K562 (cell line): ENCODE data around the gene TNFAIP1. TPM values are rescaled to one million over a fixed set of nuclear protein-coding genes. Genes with fewer than 3 reads are reported as not detected.

ENCODE experiments used
- HEY1 ChIP-seq: fragments of 250-450 bp; sonication (Bioruptor Pico); IDR thresholded peaks from 2 replicates; pipeline ENCODE4 v1.5.0; 2020; ENCODE audit warnings: mild to moderate bottlenecking, moderate library complexity, borderline replicate concordance
- MGA ChIP-seq: fragments of 450-650 bp; IDR thresholded peaks from 2 replicates; pipeline ENCODE4 v1.6.1; 2016; ENCODE audit warnings: mild to moderate bottlenecking, moderate library complexity
- PCBP1 ChIP-seq: fragments of 200-400 bp; formaldehyde crosslinking; IDR thresholded peaks from 2 replicates; pipeline ENCODE4 v1.6.1; 2018; ENCODE audit warnings: mild to moderate bottlenecking, low read depth, low read length; ENCODE audit not compliant: poor library complexity, severe bottlenecking
- RBM22 ChIP-seq: fragments of 200-400 bp; formaldehyde crosslinking; IDR thresholded peaks from 2 replicates; pipeline ENCODE4 v1.6.1; 2018; ENCODE audit warnings: low read length, low read depth; ENCODE audit not compliant: poor library complexity, severe bottlenecking
- RBM25 ChIP-seq: fragments of 200-400 bp; formaldehyde crosslinking; IDR thresholded peaks from 2 replicates; pipeline ENCODE4 v1.6.1; 2018; ENCODE audit warnings: low read length, low read depth, moderate library complexity; ENCODE audit not compliant: severe bottlenecking
- SMAD1 ChIP-seq: fragments of 150-350 bp; IDR thresholded peaks from 2 replicates; pipeline ENCODE4 v1.6.1; 2014; ENCODE audit warnings: low read length, low read depth; ENCODE audit not compliant: partially characterized antibody
- SPI1 ChIP-seq: IDR thresholded peaks from 2 replicates; pipeline ENCODE4 v1.6.1; 2011; ENCODE audit warnings: low read depth, low read length, control low read depth, borderline replicate concordance
- SRSF3 ChIP-seq: fragments of 200-400 bp; formaldehyde crosslinking; IDR thresholded peaks from 2 replicates; pipeline ENCODE4 v1.6.1; 2016; ENCODE audit warnings: mild to moderate bottlenecking, low read length, moderate library complexity; ENCODE audit not compliant: insufficient read depth
- TSC22D4 ChIP-seq: fragments of 450-650 bp; IDR thresholded peaks from 2 replicates; pipeline ENCODE4 v1.6.1; 2016; ENCODE audit warnings: missing genetic modification characterization, missing biosample characterization, control low read depth
- ZBTB33 ChIP-seq: sonication (generic); formaldehyde crosslinking; IDR thresholded peaks from 2 replicates; pipeline ENCODE4 v1.8.1; 2023; ENCODE audit warnings: mild to moderate bottlenecking, missing genetic modification reagents
- ZNF830 ChIP-seq: fragments of 250-450 bp; sonication (Bioruptor Pico); IDR thresholded peaks from 2 replicates; pipeline ENCODE4 v1.5.0; 2021; ENCODE audit warnings: mild to moderate bottlenecking
- polyA plus RNA-seq, 8 experiments: library from polyadenylated mRNA; depleted of rRNA in 4 of 8; stranded (reverse) in 5 of 8; unstranded in 3 of 8; fragments of >200 nt; fragmentation: Nextera tagmentation in 2 of 8; fragmentation: Illumina TruSeq in 1 of 8; extraction: Ambion mirVana in 2 of 8; extraction: Trizol in 1 of 8; gene quantifications; 2 replicates each; pipeline versions ENCODE4 v1.2.1 to v1.2.3, GENCODE V29; 2011 to 2014; ENCODE audit warnings: inconsistent platforms in 1 of 8, missing spikeins in 1 of 8
- total RNA-seq, 7 experiments: library from RNA; depleted of rRNA in 6 of 7; stranded (reverse); fragments of >200 nt in 6 of 7; fragmentation: Illumina TruSeq in 2 of 7; extraction: Trizol in 2 of 7; gene quantifications; 2 replicates each; pipeline versions ENCODE4 v1.2.1 to v1.2.3, GENCODE V29; 2011 to 2021; ENCODE audit warnings: low replicate concordance in 1 of 7
- TF ChIP-seq, protein P1 (sequence below): fragments of 200-800 bp; sonication (Bioruptor generic); IDR thresholded peaks from 2 replicates; pipeline ENCODE4 v1.6.1; 2017; ENCODE audit warnings: missing genetic modification characterization, missing compliant biosample characterization

The TNFAIP1 gene
- total and polyA plus RNA-seq, 9 of the 15 experiments (the other 6 are each of a cell fraction or from before 2014, with no cell fraction given), result 2.1 to 20.1 (median 8.2) TPM

DNA sequence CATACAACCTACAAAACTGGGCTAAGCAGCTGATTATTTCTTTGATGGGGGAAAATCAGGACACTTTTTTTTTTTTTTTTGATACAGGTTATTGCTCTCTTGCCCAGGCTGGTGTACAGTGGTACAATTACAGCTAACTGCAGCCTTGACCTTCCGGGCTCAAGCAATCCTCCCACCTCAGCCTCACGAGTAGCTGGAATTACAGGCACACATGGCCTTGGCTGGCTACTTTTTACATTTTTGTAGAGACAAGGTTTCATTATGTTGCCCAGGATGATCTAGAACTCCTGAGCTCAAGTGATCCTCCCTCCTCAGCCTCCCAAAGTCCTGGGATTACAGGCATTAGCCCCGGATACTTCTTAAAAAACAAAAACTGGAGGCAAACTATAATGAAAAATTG, 37.1 kb upstream of the TNFAIP1 start (continued):
- TF ChIP-seq MGA (no peak), RBM25 (no peak), TSC22D4 (tag) (no peak), SMAD1 (no peak), PCBP1 (no peak), SPI1 (no peak), SRSF3 (no peak), HEY1 (no peak), ZBTB33 (no peak), ZNF830 (no peak), RBM22 (no peak)
- TF ChIP-seq, protein P1, sequence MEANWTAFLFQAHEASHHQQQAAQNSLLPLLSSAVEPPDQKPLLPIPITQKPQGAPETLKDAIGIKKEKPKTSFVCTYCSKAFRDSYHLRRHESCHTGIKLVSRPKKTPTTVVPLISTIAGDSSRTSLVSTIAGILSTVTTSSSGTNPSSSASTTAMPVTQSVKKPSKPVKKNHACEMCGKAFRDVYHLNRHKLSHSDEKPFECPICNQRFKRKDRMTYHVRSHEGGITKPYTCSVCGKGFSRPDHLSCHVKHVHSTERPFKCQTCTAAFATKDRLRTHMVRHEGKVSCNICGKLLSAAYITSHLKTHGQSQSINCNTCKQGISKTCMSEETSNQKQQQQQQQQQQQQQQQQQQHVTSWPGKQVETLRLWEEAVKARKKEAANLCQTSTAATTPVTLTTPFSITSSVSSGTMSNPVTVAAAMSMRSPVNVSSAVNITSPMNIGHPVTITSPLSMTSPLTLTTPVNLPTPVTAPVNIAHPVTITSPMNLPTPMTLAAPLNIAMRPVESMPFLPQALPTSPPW (CRISPR knock-in tag), result no peak
